Measurements from ENCODE around the gene ACSL5.

Gene ACSL5

GRCh38 chr10:112373912-112374338 lies at the start of gene ACSL5:
ACSL5 (plus strand) TSS chr10:112374116; CDS start chr10:112394947, 20,831 bp downstream.
- no peak for DNase-seq

- DNase-seq, result no peak
These were observed 46.2 kb upstream of the ACSL5 start for GRCh38 chr10:112327678-112328077.

GRCh38 chr10:112330162-112330561 lies 43.8 kb upstream of the ACSL5 start:
- no peak for DNase-seq

- DNase-seq, result no peak
These were observed 43.2 kb upstream of the ACSL5 start for GRCh38 chr10:112330607-112331160.

GRCh38 chr10:112332022-112332421 lies 41.9 kb upstream of the ACSL5 start:
- DNase-seq, result no peak

- DNase-seq, result no peak
These were observed 41.2 kb upstream of the ACSL5 start for GRCh38 chr10:112332509-112333228.

GRCh38 chr10:112333452-112333851 lies 40.5 kb upstream of the ACSL5 start:
- no peak for DNase-seq

- DNase-seq, result no peak
These were observed 38.6 kb upstream of the ACSL5 start for GRCh38 chr10:112335111-112335867.

- DNase-seq, result no peak
These were observed 38.0 kb upstream of the ACSL5 start for GRCh38 chr10:112335868-112336265.

GRCh38 chr10:112336556-112337201 lies 37.2 kb upstream of the ACSL5 start:
- no peak for DNase-seq

GRCh38 chr10:112338957-112339356 lies 35.0 kb upstream of the ACSL5 start:
- DNase-seq, result no peak

GRCh38 chr10:112340601-112341000 lies 33.3 kb upstream of the ACSL5 start:
- no peak for DNase-seq

- DNase-seq, result no peak
These were observed 30.7 kb upstream of the ACSL5 start for GRCh38 chr10:112343056-112343806.

- no peak for DNase-seq
These were observed 29.7 kb upstream of the ACSL5 start for GRCh38 chr10:112344261-112344660.

GRCh38 chr10:112345202-112345601 lies 28.7 kb upstream of the ACSL5 start:
- DNase-seq, result no peak

GRCh38 chr10:112345743-112346142 lies 28.2 kb upstream of the ACSL5 start:
- no peak for DNase-seq

- DNase-seq, result no peak
These were observed 27.1 kb upstream of the ACSL5 start for GRCh38 chr10:112346774-112347173.

GRCh38 chr10:112347709-112348671 lies 25.9 kb upstream of the ACSL5 start:
- DNase-seq, result no peak

GRCh38 chr10:112348759-112349158 lies 25.2 kb upstream of the ACSL5 start:
- peak in 1 of 2 donors; percentile 21 for DNase-seq

GRCh38 chr10:112349521-112350085 lies 24.3 kb upstream of the ACSL5 start:
- DNase-seq, result no peak

- no peak for DNase-seq
These were observed 22.8 kb upstream of the ACSL5 start for GRCh38 chr10:112351146-112351545.
